ENCODE data around the gene IHH. TPM values are rescaled to one million over a fixed set of nuclear protein-coding genes. Genes with fewer than 3 reads are reported as not detected.
A peak's percentile ranks its signal among the peaks of the same experiment; 100 is the strongest.

The IHH gene
- polyA plus RNA-seq, 1 experiment: 0.05 TPM

DNA sequence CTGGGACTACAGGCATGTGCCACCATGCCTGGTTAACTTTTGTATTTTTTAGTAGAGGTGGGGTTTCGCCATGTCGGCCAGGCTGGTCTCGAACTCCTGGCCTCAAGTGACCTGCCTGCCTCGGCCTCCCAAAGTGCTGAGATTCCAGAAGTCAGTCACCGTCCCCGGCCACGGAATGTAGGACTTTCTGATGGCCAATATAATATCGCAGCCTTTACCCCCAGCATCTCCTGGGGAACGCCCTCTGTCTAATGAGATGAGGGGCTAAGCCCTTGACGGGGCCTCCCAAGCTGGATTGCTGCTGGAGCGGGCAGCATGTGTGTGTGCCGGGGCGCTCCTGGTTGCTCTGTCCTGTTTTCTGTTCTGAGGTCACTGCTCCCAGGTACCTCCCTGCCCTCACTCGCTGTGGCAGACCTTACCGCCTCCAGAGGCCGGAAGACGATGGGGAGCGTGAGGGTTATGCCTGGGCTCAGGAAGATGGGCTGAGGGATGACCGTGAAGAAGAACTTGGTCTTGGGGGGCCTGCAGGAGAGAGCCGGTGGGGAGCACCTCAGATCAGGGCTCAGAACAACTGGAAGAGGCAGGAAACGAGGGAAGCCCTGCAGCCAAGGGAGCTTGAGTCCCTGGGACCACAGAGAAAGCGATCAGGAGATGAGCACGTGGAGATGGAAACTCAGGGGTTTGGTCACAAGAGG lies 28.5 kb downstream of the IHH start:
- CTCF ChIA-PET: interaction anchor here (0.9 to 9.3 kb wide), 5 partner anchors 8 to 122 kb away, joined by 3 to 198 read pairs (median 4); partner anchors contain the start of gene NHEJ1
- POLR2A ChIA-PET: no interaction called here
- TF ChIP-seq, protein P1, sequence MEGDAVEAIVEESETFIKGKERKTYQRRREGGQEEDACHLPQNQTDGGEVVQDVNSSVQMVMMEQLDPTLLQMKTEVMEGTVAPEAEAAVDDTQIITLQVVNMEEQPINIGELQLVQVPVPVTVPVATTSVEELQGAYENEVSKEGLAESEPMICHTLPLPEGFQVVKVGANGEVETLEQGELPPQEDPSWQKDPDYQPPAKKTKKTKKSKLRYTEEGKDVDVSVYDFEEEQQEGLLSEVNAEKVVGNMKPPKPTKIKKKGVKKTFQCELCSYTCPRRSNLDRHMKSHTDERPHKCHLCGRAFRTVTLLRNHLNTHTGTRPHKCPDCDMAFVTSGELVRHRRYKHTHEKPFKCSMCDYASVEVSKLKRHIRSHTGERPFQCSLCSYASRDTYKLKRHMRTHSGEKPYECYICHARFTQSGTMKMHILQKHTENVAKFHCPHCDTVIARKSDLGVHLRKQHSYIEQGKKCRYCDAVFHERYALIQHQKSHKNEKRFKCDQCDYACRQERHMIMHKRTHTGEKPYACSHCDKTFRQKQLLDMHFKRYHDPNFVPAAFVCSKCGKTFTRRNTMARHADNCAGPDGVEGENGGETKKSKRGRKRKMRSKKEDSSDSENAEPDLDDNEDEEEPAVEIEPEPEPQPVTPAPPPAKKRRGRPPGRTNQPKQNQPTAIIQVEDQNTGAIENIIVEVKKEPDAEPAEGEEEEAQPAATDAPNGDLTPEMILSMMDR (IDR thresholded peaks at IDR 0.05; ENCODE audit: insufficient read depth, low read depth, low read length): no peak
- no peaks in the 10 kb centered on the region for H3K36me3 ChIP-seq (ENCODE audit: control insufficient read depth, insufficient read depth, low read length)
- H3K27me3 ChIP-seq (ENCODE audit: control insufficient read depth, insufficient read depth, low read length): peaks cover 22% of the 10 kb centered on the region
- no peak for DNase-seq (ENCODE audit: low read depth)
- H3K4me3 ChIP-seq (ENCODE audit: low read depth, low read length): no peak overlapping the region

DNA sequence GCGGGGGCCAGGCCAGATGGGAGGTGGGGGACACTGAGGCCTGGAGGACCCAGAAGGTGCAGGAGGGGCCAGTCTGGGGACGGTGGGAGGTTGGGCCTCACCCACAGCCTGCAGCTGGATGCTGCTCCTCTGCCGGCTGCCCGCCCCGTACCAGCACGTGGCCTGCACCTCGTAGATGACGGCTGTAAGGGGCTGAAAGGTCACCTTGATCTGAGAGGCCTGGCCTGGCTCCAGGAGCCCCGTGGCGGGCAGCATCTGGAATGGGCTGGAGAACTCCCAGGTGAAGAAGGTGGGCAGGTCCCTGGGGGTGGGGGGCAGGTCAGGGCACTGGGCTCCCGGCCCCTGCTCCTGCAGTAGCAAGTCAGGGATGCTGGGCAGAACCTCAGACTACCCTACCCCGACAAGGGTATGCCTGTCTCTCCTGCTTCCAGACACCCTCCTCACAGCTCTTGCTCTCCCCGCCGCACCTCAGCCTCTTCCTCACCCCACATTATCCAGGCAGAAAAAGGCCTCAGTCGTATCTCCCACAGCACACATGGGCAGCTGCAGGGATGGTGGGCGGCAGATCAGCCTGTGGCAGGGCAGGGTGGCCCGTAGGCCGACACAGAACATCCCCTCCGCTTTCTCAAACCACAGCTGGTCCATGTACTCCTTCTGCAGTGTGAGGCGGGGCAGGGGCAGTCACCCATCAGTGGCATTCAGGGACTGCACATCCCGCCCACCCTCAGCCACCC lies 29.5 kb downstream of the IHH start:
- POLR2A ChIA-PET: no interaction called here
- CTCF ChIA-PET: interaction anchor here (0.9 to 9.3 kb wide), 14 partner anchors 9 to 123 kb away, joined by 3 to 198 read pairs (median 6); partner anchors contain the start of genes FEV and NHEJ1

DNA sequence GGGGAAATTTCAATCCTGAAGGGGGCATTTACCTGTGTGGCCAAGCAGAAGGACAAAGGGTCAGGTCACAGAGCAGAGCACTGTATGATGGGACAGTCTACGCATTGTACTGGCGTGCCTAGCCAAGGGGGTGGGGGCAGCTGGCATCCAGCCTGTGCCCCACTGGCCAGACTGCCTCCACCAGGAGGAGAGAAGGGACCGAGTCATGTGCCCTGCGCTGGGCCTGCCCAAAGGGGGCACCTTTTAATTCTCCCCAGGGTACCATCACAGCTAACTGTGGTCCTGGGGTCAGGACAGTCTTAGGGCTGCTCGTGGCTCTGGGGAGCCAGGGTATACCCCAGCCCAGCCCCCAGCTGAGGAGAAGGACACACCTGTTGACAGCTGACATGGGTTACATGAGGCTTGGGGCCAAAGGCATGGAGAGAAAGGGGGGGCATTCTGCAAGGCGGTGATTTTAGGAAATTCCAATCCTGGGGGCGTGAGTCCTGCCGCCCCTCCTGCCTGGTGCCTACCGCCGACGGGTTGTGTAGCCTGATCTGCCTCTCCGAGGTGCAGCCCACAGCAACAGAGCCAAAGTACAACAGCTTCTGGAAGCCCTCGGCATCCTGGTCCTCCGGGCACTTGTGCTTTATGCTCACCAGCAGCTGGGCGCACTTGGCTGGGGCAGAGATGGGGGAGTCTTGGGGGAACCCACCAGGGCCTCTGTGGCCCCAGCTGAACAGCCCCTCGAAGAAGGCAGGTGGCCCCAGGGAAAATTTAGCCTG lies 30.4 kb downstream of the IHH start:
- DNase-seq (ENCODE audit: low read depth): no peak
- TF ChIP-seq, protein P1 (IDR thresholded peaks at IDR 0.05; ENCODE audit: insufficient read depth, low read depth, low read length): no peak
- peaks cover 20% of the 10 kb centered on the region for H3K27me3 ChIP-seq (ENCODE audit: control insufficient read depth, insufficient read depth, low read length)
- no peak overlapping the region for H3K4me3 ChIP-seq (ENCODE audit: low read depth, low read length)
- ChIA-PET CTCF (interaction anchor here (0.6 to 9.3 kb wide), 48 partner anchors 8 to 500 kb away, joined by 3 to 198 read pairs (median 5); partner anchors contain the start of genes CFAP65, FEV, NHEJ1 and ZFAND2B), POLR2A (no interaction called here)
- no peaks in the 10 kb centered on the region for H3K36me3 ChIP-seq (ENCODE audit: control insufficient read depth, insufficient read depth, low read length)

More for the DNA sequence above, 29.5 kb downstream of the IHH start:
- no peak for DNase-seq (ENCODE audit: low read depth)
- Histone ChIP-seq H3K36me3 (ENCODE audit: control insufficient read depth, insufficient read depth, low read length) (no peaks in the 10 kb centered on the region), H3K27me3 (ENCODE audit: control insufficient read depth, insufficient read depth, low read length) (peaks cover 24% of the 10 kb centered on the region), H3K4me3 (ENCODE audit: low read depth, low read length) (no peak overlapping the region)
- TF ChIP-seq, protein P1 (IDR thresholded peaks at IDR 0.05; ENCODE audit: insufficient read depth, low read depth, low read length): no peak

DNA sequence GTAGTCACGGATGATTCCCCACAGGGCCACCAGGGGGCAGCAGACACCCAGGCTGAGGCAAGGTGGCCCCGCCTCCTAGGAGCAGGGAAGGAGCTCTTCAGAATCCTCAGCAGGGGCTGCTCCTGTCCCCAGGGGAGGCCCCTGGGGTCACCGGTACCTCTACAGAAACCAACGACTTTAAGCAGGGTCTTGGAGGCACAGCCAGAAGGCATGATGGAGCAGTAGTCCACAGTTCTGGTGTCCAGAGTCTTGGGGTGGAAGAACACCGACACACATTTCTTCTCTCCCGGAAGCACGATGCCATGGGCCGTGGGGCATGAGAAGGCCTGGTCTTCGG lies 30.9 kb downstream of the IHH start:
- POLR2A ChIA-PET: no interaction called here
- no peak for DNase-seq (ENCODE audit: low read depth)
- Histone ChIP-seq H3K4me3 (ENCODE audit: low read depth, low read length) (no peak overlapping the region), H3K27me3 (ENCODE audit: control insufficient read depth, insufficient read depth, low read length) (peaks cover 22% of the 10 kb centered on the region), H3K36me3 (ENCODE audit: control insufficient read depth, insufficient read depth, low read length) (no peaks in the 10 kb centered on the region)
- CTCF ChIA-PET: interaction anchor here (0.6 to 9.3 kb wide), 49 partner anchors 9 to 500 kb away, joined by 3 to 198 read pairs (median 5); partner anchors contain the start of genes CFAP65, FEV, NHEJ1 and ZFAND2B
- TF ChIP-seq, protein P1 (IDR thresholded peaks at IDR 0.05; ENCODE audit: insufficient read depth, low read depth, low read length): peak; percentile 97
